K562 (cell line): ENCODE results near the gene SETMAR. TPM values are rescaled to one million over a fixed set of nuclear protein-coding genes. Genes with fewer than 3 reads are reported as not detected.
A peak's percentile ranks its signal among the peaks of the same experiment; 100 is the strongest.

Experiments
- CC2D1A ChIP-seq: fragments of 450-650 bp; IDR thresholded peaks from 2 replicates; pipeline ENCODE4 v1.6.1; 2017; ENCODE audit warnings: mild to moderate bottlenecking
- HDAC6 ChIP-seq: IDR thresholded peaks from 2 replicates; pipeline ENCODE4 v1.6.1; 2012; ENCODE audit warnings: low read depth, mild to moderate bottlenecking, control low read depth, inconsistent platforms, low read length, moderate library complexity
- HNRNPUL1 ChIP-seq: fragments of 200-400 bp; formaldehyde crosslinking; IDR thresholded peaks from 2 replicates; pipeline ENCODE4 v1.6.1; 2017; ENCODE audit warnings: low read length
- KLF6 ChIP-seq: fragments of 250-450 bp; sonication (Bioruptor Pico); IDR thresholded peaks from 2 replicates; pipeline ENCODE4 v1.4.0; 2020; ENCODE audit warnings: mild to moderate bottlenecking, moderate library complexity, borderline replicate concordance
- MYBL2 ChIP-seq, 2 experiments: fragments of 450-650 bp in 1 of 2; sonication (generic) in 1 of 2; formaldehyde crosslinking in 1 of 2; IDR thresholded peaks; 2 replicates each; pipeline versions ENCODE4 v1.6.1 to v1.8.1; 2017 to 2022; ENCODE audit warnings: borderline replicate concordance in 1 of 2, inconsistent platforms in 1 of 2, low read depth in 1 of 2, mild to moderate bottlenecking in 1 of 2, missing genetic modification reagents in 1 of 2, moderate library complexity in 1 of 2
- RAD21 ChIP-seq, 2 experiments: fragments of 250-450 bp in 1 of 2; fragments of 450-650 bp in 1 of 2; sonication (Bioruptor Pico) in 1 of 2; formaldehyde crosslinking in 1 of 2; IDR thresholded peaks in 1 of 2; conservative IDR thresholded peaks in 1 of 2; 2 replicates each; pipeline versions ENCODE4 v1.4.0 to v1.8.0; 2020 to 2022; ENCODE audit warnings: mild to moderate bottlenecking in 2 of 2, moderate library complexity in 1 of 2
- SMAD2 ChIP-seq: fragments of 150-350 bp; IDR thresholded peaks from 2 replicates; pipeline ENCODE4 v1.6.1; 2014; ENCODE audit warnings: low read depth, mild to moderate bottlenecking, low read length
- SMARCB1 ChIP-seq: IDR thresholded peaks from 2 replicates; pipeline ENCODE4 v1.6.1; 2011; ENCODE audit warnings: improper control_type of control experiment, low read depth; ENCODE audit not compliant: insufficient read length
- ZNF197 ChIP-seq: fragments of 200-800 bp; sonication (Bioruptor generic); IDR thresholded peaks from 2 replicates; pipeline ENCODE4 v1.6.1; 2016; ENCODE audit warnings: low read depth, missing genetic modification characterization, missing compliant biosample characterization
- ZNF23 ChIP-seq: fragments of 250-450 bp; sonication (Bioruptor Pico); IDR thresholded peaks from 2 replicates; pipeline ENCODE4 v1.4.0; 2020; ENCODE audit warnings: mild to moderate bottlenecking
- ZNF764 ChIP-seq: fragments of 250-450 bp; sonication (Bioruptor Pico); IDR thresholded peaks from 2 replicates; pipeline ENCODE4 v1.4.0; 2020; ENCODE audit warnings: low read depth, mild to moderate bottlenecking, moderate library complexity
- ZNF785 ChIP-seq: fragments of 250-450 bp; sonication (Bioruptor Pico); IDR thresholded peaks from 2 replicates; pipeline ENCODE4 v1.4.0; 2020; ENCODE audit warnings: mild to moderate bottlenecking
- polyA plus RNA-seq, 8 experiments: library from polyadenylated mRNA; depleted of rRNA in 4 of 8; stranded (reverse) in 5 of 8; unstranded in 3 of 8; fragments of >200 nt; fragmentation: Nextera tagmentation in 2 of 8; fragmentation: Illumina TruSeq in 1 of 8; extraction: Ambion mirVana in 2 of 8; extraction: Trizol in 1 of 8; gene quantifications; 2 replicates each; pipeline versions ENCODE4 v1.2.1 to v1.2.3, GENCODE V29; 2011 to 2014; ENCODE audit warnings: inconsistent platforms in 1 of 8, missing spikeins in 1 of 8
- total RNA-seq, 7 experiments: library from RNA; depleted of rRNA in 6 of 7; stranded (reverse); fragments of >200 nt in 6 of 7; fragmentation: Illumina TruSeq in 2 of 7; extraction: Trizol in 2 of 7; gene quantifications; 2 replicates each; pipeline versions ENCODE4 v1.2.1 to v1.2.3, GENCODE V29; 2011 to 2021; ENCODE audit warnings: low replicate concordance in 1 of 7
- TF ChIP-seq, protein P1 (sequence below): sonication (generic); formaldehyde crosslinking; IDR thresholded peaks from 2 replicates; pipeline ENCODE4 v1.8.1; 2023; ENCODE audit warnings: mild to moderate bottlenecking, missing genetic modification reagents, moderate library complexity
- TF ChIP-seq, protein P2 (sequence below): fragments of 250-450 bp; sonication (Bioruptor Pico); IDR thresholded peaks from 2 replicates; pipeline ENCODE4 v1.4.0; 2020; ENCODE audit warnings: mild to moderate bottlenecking, moderate library complexity
- TF ChIP-seq, protein P3 (sequence below): fragments of 450-650 bp; conservative IDR thresholded peaks from 2 replicates; pipeline ENCODE4 v1.6.1; 2016; ENCODE audit warnings: missing genetic modification characterization, low read depth, mild to moderate bottlenecking, control low read depth, missing compliant biosample characterization
- TF ChIP-seq, protein P4 (sequence below): sonication (generic); formaldehyde crosslinking; IDR thresholded peaks from 2 replicates; pipeline ENCODE4 v1.8.1; 2022; ENCODE audit warnings: missing genetic modification reagents
- TF ChIP-seq, protein P5 (sequence below): sonication (generic); formaldehyde crosslinking; IDR thresholded peaks from 2 replicates; pipeline ENCODE4 v1.8.0; 2022; ENCODE audit warnings: mild to moderate bottlenecking, low read depth, missing genetic modification reagents

Gene SETMAR
- total and polyA plus RNA-seq, 9 of the 15 experiments (the other 6 are each of a cell fraction or from before 2014, with no cell fraction given), result 5.5 to 25.1 (median 18.2) TPM

DNA sequence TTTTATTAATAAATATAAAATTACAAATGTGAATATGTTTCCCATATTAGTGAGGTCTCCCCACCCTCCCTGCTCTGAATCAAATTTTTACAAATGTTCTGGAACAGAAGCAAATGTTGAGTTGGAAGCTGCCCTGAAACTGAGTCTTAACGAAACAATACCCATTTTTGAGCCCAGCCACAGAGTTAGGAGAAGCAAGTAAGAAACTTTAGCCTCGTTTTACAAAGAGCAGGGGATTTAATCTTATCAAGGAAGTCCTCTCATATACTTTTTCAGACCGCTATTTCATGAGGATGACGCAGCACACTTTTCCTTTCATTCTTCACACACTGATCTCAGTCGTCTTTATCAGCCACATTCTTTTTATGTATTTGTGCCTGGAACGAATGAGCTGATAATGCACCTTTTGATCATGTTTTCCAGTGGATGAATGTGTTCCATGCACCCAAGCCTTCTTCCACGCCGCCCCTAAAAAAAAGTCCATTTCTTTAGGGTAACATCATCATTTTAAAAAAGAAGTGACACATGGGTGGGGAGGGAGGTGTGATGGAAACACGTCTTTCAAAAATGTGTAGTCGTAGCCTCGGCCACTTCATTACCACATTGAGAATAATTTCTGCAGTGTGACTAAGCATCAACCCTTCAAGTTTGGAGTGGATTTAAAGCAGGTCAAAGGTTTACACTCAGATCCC is 48.1 kb downstream of the SETMAR start (continued):
- TF ChIP-seq RAD21 (CRISPR knock-in tag; conservative IDR thresholded peaks at IDR 0.05 in 1 of 2, IDR thresholded peaks at IDR 0.05 in 1 of 2) (no peak), CC2D1A (no peak; the same call in 1 of the 2 replicates), ZNF23 (CRISPR knock-in tag) (peak; percentile 63; the same call in 1 of the 2 replicates), KLF6 (CRISPR knock-in tag) (0 out of 2 replicates have a peak, but pooled peaks have one; percentile 22), MYBL2 (IDR thresholded peaks at IDR 0.05; ENCODE audit: low read depth) (no peak), MYBL2 (CRISPR knock-in tag; IDR thresholded peaks at IDR 0.05; ENCODE audit: borderline replicate concordance) (no peak), SMARCB1 (no peak), SMAD2 (no peak), ZNF197 (no peak), HNRNPUL1 (no peak), HDAC6 (no peak), ZNF785 (CRISPR knock-in tag) (no peak), ZNF764 (CRISPR knock-in tag) (no peak)
- TF ChIP-seq, protein P1, sequence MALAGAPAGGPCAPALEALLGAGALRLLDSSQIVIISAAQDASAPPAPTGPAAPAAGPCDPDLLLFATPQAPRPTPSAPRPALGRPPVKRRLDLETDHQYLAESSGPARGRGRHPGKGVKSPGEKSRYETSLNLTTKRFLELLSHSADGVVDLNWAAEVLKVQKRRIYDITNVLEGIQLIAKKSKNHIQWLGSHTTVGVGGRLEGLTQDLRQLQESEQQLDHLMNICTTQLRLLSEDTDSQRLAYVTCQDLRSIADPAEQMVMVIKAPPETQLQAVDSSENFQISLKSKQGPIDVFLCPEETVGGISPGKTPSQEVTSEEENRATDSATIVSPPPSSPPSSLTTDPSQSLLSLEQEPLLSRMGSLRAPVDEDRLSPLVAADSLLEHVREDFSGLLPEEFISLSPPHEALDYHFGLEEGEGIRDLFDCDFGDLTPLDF (CRISPR knock-in tag), result no peak
- TF ChIP-seq, protein P2, sequence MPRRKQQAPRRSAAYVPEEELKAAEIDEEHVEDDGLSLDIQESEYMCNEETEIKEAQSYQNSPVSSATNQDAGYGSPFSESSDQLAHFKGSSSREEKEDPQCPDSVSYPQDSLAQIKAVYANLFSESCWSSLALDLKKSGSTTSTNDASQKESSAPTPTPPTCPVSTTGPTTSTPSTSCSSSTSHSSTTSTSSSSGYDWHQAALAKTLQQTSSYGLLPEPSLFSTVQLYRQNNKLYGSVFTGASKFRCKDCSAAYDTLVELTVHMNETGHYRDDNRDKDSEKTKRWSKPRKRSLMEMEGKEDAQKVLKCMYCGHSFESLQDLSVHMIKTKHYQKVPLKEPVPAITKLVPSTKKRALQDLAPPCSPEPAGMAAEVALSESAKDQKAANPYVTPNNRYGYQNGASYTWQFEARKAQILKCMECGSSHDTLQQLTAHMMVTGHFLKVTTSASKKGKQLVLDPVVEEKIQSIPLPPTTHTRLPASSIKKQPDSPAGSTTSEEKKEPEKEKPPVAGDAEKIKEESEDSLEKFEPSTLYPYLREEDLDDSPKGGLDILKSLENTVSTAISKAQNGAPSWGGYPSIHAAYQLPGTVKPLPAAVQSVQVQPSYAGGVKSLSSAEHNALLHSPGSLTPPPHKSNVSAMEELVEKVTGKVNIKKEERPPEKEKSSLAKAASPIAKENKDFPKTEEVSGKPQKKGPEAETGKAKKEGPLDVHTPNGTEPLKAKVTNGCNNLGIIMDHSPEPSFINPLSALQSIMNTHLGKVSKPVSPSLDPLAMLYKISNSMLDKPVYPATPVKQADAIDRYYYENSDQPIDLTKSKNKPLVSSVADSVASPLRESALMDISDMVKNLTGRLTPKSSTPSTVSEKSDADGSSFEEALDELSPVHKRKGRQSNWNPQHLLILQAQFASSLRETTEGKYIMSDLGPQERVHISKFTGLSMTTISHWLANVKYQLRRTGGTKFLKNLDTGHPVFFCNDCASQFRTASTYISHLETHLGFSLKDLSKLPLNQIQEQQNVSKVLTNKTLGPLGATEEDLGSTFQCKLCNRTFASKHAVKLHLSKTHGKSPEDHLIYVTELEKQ, result 0 out of 2 replicates have a peak, but pooled peaks have one; percentile 25
- TF ChIP-seq, protein P3, sequence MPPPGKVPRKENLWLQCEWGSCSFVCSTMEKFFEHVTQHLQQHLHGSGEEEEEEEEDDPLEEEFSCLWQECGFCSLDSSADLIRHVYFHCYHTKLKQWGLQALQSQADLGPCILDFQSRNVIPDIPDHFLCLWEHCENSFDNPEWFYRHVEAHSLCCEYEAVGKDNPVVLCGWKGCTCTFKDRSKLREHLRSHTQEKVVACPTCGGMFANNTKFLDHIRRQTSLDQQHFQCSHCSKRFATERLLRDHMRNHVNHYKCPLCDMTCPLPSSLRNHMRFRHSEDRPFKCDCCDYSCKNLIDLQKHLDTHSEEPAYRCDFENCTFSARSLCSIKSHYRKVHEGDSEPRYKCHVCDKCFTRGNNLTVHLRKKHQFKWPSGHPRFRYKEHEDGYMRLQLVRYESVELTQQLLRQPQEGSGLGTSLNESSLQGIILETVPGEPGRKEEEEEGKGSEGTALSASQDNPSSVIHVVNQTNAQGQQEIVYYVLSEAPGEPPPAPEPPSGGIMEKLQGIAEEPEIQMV, result no peak
- TF ChIP-seq, protein P4, sequence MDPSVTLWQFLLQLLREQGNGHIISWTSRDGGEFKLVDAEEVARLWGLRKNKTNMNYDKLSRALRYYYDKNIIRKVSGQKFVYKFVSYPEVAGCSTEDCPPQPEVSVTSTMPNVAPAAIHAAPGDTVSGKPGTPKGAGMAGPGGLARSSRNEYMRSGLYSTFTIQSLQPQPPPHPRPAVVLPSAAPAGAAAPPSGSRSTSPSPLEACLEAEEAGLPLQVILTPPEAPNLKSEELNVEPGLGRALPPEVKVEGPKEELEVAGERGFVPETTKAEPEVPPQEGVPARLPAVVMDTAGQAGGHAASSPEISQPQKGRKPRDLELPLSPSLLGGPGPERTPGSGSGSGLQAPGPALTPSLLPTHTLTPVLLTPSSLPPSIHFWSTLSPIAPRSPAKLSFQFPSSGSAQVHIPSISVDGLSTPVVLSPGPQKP, result no peak
- TF ChIP-seq, protein P5, sequence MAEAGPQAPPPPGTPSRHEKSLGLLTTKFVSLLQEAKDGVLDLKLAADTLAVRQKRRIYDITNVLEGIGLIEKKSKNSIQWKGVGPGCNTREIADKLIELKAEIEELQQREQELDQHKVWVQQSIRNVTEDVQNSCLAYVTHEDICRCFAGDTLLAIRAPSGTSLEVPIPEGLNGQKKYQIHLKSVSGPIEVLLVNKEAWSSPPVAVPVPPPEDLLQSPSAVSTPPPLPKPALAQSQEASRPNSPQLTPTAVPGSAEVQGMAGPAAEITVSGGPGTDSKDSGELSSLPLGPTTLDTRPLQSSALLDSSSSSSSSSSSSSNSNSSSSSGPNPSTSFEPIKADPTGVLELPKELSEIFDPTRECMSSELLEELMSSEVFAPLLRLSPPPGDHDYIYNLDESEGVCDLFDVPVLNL, result no peak
